CD4-positive, alpha-beta T cell treated with Interferon alpha-2 for 1 hour (primary cell): ENCODE results near the gene DDX39A.

Experiments used
- DNase-seq, 2 donors: peaks; one replicate each; pipeline ENCODE4 v3.0.0-alpha.2; 2020 to 2022

DDX39A gene

GRCh38 chr19:14361824-14362223, 57.3 kb downstream of the DDX39A start:
- peak; percentile 62 for DNase-seq
